HEK293T (cell line): Measurements from ENCODE around the gene CCDC201.

Experiments
- BHLHE40 ChIP-seq: fragments of 450-650 bp; IDR thresholded peaks from 2 replicates; pipeline ENCODE4 v1.6.1; 2016; ENCODE audit warnings: mild to moderate bottlenecking, moderate library complexity, borderline replicate concordance
- FOXA1 ChIP-seq: fragments of 450-650 bp; IDR thresholded peaks from 2 replicates; pipeline ENCODE4 v1.6.1; 2016; ENCODE audit warnings: mild to moderate bottlenecking
- FOXM1 ChIP-seq: fragments of 450-650 bp; IDR thresholded peaks from 2 replicates; pipeline ENCODE4 v1.6.1; 2017; ENCODE audit warnings: mild to moderate bottlenecking, borderline replicate concordance
- NFRKB ChIP-seq: fragments of 450-650 bp; IDR thresholded peaks from 2 replicates; pipeline ENCODE4 v1.6.1; 2016; ENCODE audit warnings: mild to moderate bottlenecking, moderate library complexity
- SP1 ChIP-seq: fragments of 450-650 bp; IDR thresholded peaks from 2 replicates; pipeline ENCODE4 v1.6.1; 2017
- SUZ12 ChIP-seq: fragments of 450-650 bp; IDR thresholded peaks from 2 replicates; pipeline ENCODE4 v1.6.1; 2016; ENCODE audit warnings: mild to moderate bottlenecking
- TARDBP ChIP-seq: fragments of 450-650 bp; IDR thresholded peaks from 2 replicates; pipeline ENCODE4 v1.6.1; 2016
- ZNF384 ChIP-seq: fragments of 450-650 bp; IDR thresholded peaks from 2 replicates; pipeline ENCODE4 v1.6.1; 2016
- TF ChIP-seq, protein P1 (sequence below): fragments of 450-650 bp; IDR thresholded peaks from 2 replicates; pipeline ENCODE4 v1.6.1; 2016

DNA sequence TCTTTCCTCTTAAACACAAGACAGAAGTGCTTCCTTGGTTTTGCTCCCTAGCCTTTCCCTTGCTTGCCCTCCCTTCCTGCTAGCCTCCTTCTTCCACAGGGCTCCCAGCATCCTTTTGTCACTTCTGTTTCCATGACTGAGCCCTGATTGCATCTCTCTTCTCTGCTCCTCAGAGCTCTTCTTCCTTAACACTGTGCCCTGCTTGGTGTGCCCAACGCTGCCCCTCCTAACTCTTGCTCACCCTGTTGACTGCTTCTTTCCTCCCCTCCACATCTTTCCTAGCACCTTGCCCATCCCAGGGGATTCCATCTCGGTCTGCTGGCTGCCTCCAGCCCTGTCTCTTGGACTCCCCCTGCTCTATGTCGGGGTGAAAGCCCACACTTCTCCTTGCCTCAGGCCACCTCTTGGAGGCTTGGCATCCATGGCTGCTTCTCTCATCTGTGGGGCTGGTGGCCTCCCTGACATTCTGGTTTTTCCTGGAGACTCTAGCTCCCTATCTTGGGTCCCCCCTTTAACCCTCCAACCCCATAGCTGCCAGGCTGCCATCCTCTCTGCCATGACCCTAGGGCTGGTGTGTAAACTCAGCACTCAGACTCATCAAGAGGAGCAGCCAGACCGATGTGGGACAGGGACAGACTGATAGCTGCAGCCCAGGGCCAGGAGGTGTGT, 21.2 kb upstream of the CCDC201 start:
- TF ChIP-seq ZNF384 (no peak), TARDBP (no peak), BHLHE40 (no peak), SP1 (no peak), FOXA1 (no peak), SUZ12 (no peak), FOXM1 (no peak), NFRKB (no peak)
- TF ChIP-seq, protein P1, sequence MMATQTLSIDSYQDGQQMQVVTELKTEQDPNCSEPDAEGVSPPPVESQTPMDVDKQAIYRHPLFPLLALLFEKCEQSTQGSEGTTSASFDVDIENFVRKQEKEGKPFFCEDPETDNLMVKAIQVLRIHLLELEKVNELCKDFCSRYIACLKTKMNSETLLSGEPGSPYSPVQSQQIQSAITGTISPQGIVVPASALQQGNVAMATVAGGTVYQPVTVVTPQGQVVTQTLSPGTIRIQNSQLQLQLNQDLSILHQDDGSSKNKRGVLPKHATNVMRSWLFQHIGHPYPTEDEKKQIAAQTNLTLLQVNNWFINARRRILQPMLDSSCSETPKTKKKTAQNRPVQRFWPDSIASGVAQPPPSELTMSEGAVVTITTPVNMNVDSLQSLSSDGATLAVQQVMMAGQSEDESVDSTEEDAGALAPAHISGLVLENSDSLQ, result no peak
